ENCODE measurements around the gene AFTPH. TPM values are rescaled to one million over a fixed set of nuclear protein-coding genes. Genes with fewer than 3 reads are reported as not detected.

AFTPH gene
- total RNA-seq, 1 donor from 2014 or later = 11.3 TPM

- no peaks in the 10 kb centered on the region for H3K36me3 ChIP-seq
- TF ChIP-seq CTCF (IDR thresholded peaks at IDR 0.05; ENCODE audit: borderline replicate concordance) = no peak
- H3K4me1 ChIP-seq = peaks cover 48% of the 10 kb centered on the region
- DNase-seq = no peak
- no peak overlapping the region for H3K4me3 ChIP-seq
- no peaks in the 10 kb centered on the region for H3K27me3 ChIP-seq (ENCODE audit: low read depth)
- no peak overlapping the region for H3K27ac ChIP-seq (replicated peaks)
- H3K9me3 ChIP-seq (replicated peaks) = no peaks in the 10 kb centered on the region
- intact Hi-C loops (cut with micrococcal nuclease) = no loop called here
These were observed 18.2 kb downstream of the AFTPH start for GRCh38 chr2:64542071-64543007.

GRCh38 chr2:64543008-64543697, 19.0 kb downstream of the AFTPH start:
- H3K27ac ChIP-seq (replicated peaks) = no peak overlapping the region
- no peak overlapping the region for H3K4me3 ChIP-seq
- H3K9me3 ChIP-seq (replicated peaks) = no peaks in the 10 kb centered on the region
- TF ChIP-seq CTCF (IDR thresholded peaks at IDR 0.05; ENCODE audit: borderline replicate concordance) = no peak
- no peaks in the 10 kb centered on the region for H3K36me3 ChIP-seq
- H3K27me3 ChIP-seq (ENCODE audit: low read depth) = no peaks in the 10 kb centered on the region
- intact Hi-C loops (cut with micrococcal nuclease) = no loop called here
- DNase-seq = no peak
- H3K4me1 ChIP-seq = peaks cover 46% of the 10 kb centered on the region

- H3K36me3 ChIP-seq = peaks cover 11% of the 10 kb centered on the region
- intact Hi-C loops (cut with micrococcal nuclease) = no loop called here
- DNase-seq = no peak
- H3K27me3 ChIP-seq (ENCODE audit: low read depth) = no peaks in the 10 kb centered on the region
- no peak overlapping the region for H3K4me3 ChIP-seq
- TF ChIP-seq CTCF (IDR thresholded peaks at IDR 0.05; ENCODE audit: borderline replicate concordance) = no peak
- peaks cover 8% of the 10 kb centered on the region for H3K9me3 ChIP-seq (replicated peaks)
- H3K4me1 ChIP-seq = peaks cover 24% of the 10 kb centered on the region
- H3K27ac ChIP-seq (replicated peaks) = no peak overlapping the region
These were observed 24.6 kb downstream of the AFTPH start for GRCh38 chr2:64548761-64549160.

- no peak for DNase-seq
- intact Hi-C loops (cut with micrococcal nuclease) = no loop called here
- peaks cover 8% of the 10 kb centered on the region for H3K9me3 ChIP-seq (replicated peaks)
- TF ChIP-seq CTCF (IDR thresholded peaks at IDR 0.05; ENCODE audit: borderline replicate concordance) = no peak
- H3K4me3 ChIP-seq = no peak overlapping the region
- H3K27me3 ChIP-seq (ENCODE audit: low read depth) = no peaks in the 10 kb centered on the region
- H3K4me1 ChIP-seq = peaks cover 11% of the 10 kb centered on the region
- H3K27ac ChIP-seq (replicated peaks) = no peak overlapping the region
- H3K36me3 ChIP-seq = peaks cover 11% of the 10 kb centered on the region
These were observed 25.9 kb downstream of the AFTPH start for GRCh38 chr2:64550042-64550441.

- H3K4me1 ChIP-seq = peaks cover 11% of the 10 kb centered on the region
- peaks cover 8% of the 10 kb centered on the region for H3K9me3 ChIP-seq (replicated peaks)
- no peak for TF ChIP-seq CTCF (IDR thresholded peaks at IDR 0.05; ENCODE audit: borderline replicate concordance)
- no peak overlapping the region for H3K4me3 ChIP-seq
- intact Hi-C loops (cut with micrococcal nuclease) = no loop called here
- DNase-seq = no peak
- H3K36me3 ChIP-seq = peaks cover 11% of the 10 kb centered on the region
- H3K27ac ChIP-seq (replicated peaks) = no peak overlapping the region
- H3K27me3 ChIP-seq (ENCODE audit: low read depth) = no peaks in the 10 kb centered on the region
These were observed 27.7 kb downstream of the AFTPH start for GRCh38 chr2:64551851-64552250.
